Stimulated activated CD4-positive, alpha-beta T cell treated with anti-CD3 and anti-CD28 coated beads, Interleukin-4, amount 100 ng/mL, for 24 hours (primary cell): ENCODE results near the gene ABCF2.

Experiments
- DNase-seq: peaks from one replicate; pipeline ENCODE4 v3.0.0-alpha.2; 2020

Gene ABCF2

DNA sequence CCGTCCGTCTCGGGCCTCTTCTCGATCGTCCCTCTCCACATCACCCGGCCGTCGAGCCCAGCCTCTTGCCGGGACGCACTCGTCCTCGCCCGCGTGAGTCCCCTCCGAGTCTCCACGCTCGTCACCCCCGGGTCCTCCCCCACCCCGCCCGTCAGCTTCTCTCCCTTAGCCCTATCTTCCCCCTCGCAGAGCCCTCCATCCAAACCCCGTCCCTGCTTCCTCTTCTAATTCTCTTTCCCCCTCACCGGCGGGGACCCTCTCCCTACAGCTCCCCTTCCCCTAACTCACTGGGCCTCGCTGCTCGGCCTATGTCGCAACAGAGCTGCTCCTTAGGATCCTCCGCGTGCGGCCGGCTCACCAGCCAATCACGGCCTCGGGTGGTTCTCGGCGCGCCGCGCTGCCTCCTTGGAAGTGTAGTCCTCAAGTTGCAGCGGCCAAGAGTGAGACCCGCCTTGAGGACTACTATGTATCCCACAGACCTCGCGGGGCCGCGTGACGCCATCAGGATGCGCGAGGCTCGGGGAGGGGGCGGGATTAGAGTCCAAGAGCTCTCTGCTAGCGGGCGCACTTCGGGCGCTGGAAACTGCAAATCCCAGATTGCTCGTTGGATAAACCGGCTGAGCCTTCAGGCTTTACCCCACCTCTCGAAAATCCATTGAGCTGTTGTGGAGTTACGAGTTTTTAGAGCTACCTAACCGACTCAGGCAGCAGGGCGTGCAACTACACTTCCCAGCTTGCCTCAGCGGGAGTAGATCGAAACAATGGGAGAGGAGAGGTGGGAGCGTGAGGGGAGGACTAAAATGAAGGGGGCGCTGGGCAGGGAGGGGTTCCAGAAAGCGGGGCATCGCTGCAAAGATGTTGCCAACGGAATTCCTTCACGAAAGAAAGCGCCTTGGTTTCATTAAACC lies at the start of gene ABCF2:
TSS of gene ABCF2 (minus strand) at position 331 of the 908 bp plus-strand sequence. CDS start 747 bp downstream, outside the sequence.
- peak; percentile 99 for DNase-seq

DNA sequence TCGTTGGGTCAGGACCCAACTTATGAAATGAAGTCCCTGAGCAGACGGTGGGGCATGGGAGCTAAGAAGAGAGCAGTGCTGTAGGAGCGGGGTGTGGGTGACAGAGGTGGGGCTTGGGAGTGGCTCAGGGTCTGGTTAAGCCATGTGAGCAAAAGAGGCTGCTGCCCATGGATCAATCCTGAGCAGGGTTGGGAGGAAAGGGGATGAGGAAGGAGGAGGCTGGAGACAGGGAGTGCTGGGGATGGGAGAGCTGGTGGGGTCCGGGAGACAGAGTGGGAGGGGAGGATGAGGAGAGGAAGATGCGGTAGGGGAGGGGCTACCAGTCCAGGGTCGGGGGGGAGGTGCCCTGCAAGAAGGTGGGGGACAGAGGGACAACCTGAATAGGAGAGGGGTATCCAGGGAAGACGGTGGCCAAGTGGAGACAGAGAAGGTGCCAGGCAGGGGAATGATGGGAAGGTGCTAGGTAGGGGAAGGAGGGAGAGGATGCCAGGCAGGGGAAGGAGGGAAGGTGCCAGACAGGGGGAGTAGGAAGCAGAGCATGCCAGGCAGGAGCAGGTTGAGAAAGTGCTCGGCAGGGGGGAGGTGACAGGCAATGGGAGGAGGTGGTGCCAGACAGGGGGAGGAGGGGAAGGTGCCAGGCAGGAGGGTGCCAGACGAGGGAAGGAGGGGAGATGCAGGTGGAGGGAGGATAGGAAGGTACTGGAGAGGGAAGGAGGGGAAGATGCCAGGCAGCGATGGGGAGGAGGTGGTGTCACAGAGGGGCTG lies 49.0 kb upstream of the ABCF2 start:
- no peak for DNase-seq

- no peak for DNase-seq
Observed at GRCh38 chr7:151274936-151275812, 48.2 kb upstream of the ABCF2 start.

GRCh38 chr7:151274396-151274795 lies 47.4 kb upstream of the ABCF2 start:
- DNase-seq, result no peak

GRCh38 chr7:151273651-151274390 lies 46.8 kb upstream of the ABCF2 start:
- DNase-seq, result no peak

GRCh38 chr7:151272877-151273276 lies 45.9 kb upstream of the ABCF2 start:
- DNase-seq, result no peak

GRCh38 chr7:151272405-151272804 lies 45.4 kb upstream of the ABCF2 start:
- no peak for DNase-seq

GRCh38 chr7:151271699-151272355 lies 44.8 kb upstream of the ABCF2 start:
- no peak for DNase-seq

GRCh38 chr7:151269511-151269910 lies 42.5 kb upstream of the ABCF2 start:
- DNase-seq, result no peak

- no peak for DNase-seq
Observed at GRCh38 chr7:151265351-151265931, 38.4 kb upstream of the ABCF2 start.

- DNase-seq, result no peak
Observed at GRCh38 chr7:151264615-151265014, 37.6 kb upstream of the ABCF2 start.

DNA sequence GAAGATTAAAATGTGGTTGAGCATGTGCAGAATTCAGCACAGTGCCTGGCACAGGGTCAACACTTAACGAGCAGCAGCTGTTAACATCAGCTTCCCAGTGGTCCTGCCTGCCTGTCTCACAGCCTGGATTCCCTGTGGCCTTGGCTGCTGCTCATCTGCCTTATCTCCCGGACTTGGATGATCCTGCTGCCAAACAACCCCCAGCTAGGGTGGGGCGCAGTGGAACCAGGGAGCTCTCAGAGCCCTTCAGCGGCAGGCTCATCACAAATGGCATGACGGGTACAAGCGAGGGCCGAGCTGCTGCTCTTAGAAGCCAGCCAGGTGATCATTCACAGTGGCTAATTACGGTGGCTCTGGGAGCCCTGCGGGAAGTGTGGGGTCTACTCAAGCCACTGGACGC lies 34.5 kb upstream of the ABCF2 start:
- no peak for DNase-seq

- no peak for DNase-seq
Observed at GRCh38 chr7:151260883-151261282, 33.9 kb upstream of the ABCF2 start.

GRCh38 chr7:151260471-151260870 lies 33.5 kb upstream of the ABCF2 start:
- no peak for DNase-seq

- no peak for DNase-seq
Observed at GRCh38 chr7:151257990-151258389, 31.0 kb upstream of the ABCF2 start.

DNA sequence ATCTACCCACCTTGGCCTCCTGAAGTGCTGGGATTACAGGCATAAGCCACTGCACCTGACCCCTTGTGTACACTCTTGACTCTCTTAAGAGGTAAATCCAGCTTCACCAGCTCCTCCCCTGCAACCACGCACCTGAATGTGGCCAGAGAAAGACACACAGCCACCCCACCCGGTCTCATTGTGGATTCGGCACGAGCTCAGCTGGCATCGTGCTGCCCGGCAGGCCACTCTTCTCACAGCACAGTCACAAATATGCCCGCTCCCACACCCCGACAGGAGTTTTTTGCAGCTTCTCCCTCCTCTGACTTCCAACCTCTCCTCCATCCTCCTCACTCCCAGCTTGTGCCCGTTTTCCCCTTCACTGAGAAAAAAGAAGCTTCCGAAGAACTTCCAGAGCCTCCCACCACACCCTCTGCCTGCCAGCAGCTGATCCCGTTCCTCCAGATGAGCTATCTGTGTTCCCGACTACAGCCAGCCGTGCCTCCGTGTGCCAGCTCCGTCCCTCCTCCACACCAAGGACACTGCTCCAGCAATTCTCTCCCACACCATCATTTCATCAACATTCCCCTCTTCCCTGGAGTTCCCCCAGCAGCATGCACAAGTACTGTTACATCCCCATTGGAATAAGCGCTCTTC lies 29.5 kb upstream of the ABCF2 start:
- DNase-seq, result no peak

DNA sequence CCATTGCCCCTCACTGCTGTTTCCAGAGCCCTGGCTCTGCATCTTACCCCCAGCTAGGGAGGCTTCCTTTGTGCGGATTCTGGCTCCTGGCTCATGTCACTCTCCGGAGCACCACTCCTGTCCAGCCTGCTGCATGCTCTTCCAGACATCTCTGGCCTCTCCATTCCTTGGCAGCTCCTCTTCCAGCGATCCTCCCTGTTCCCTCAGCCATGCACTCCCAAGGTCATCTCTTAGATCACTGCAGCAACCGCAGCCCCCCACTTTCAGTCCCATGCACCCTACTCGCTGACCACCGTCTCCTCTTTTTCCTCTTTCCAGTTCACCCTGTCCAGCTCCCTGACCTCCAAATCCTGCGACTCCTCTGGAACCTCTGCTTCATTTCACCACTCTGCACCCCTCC lies 28.4 kb upstream of the ABCF2 start:
- no peak for DNase-seq

GRCh38 chr7:151254851-151255250 lies 27.8 kb upstream of the ABCF2 start:
- DNase-seq, result no peak

GRCh38 chr7:151254316-151254715 lies 27.3 kb upstream of the ABCF2 start:
- DNase-seq, result no peak

GRCh38 chr7:151252961-151253711 lies 26.1 kb upstream of the ABCF2 start:
- no peak for DNase-seq
